GM19351 (cell line): ENCODE measurements around the gene WBP2.

Experiments used
- ATAC-seq: cut with Tn5 transposase; IDR thresholded peaks from one replicate; pipeline ENCODE4 v1.9.1; 2021; ENCODE audit warnings: mild to moderate bottlenecking, moderate library complexity; ENCODE audit not compliant: unreplicated experiment

The WBP2 gene

DNA sequence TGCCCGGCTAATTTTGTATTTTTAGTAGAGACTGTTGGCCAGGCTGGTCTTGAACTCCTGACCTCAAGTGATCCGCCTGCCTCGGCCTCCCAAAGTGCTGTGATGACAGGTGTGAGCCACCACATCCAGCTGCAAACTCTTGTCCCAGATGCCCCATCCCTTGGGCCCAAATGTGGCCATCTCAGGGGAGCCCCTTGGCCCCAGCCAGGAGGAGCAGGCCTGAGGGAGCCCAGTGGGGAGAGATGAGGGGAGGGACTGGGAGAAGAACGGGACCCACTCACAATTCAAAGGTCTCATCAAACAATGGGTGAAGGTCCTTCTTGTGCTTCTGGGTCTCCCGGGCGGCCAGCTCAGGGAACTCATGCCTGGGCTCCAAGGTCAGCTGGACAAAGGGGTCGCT lies 25.4 kb downstream of the WBP2 start:
- ATAC-seq = no peak

DNA sequence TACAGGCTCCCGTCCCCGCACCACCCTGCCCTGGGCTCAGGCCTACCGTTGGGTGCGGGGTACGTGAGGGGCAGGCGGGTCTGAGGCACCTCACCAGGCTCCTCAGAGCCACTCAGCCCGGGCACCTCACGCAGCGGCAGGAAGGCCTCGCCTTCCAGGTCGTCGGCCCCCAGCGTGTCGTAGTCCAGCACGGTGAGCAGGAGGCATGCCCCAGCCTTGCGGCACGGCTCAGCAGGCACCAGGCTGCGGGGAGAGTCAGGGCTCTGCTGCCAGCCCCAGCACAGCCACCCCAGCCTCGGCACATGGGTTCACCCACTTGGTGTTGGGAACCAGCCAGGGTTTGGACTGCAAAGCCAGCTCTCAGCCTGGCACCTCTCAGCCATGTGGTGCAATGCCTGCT lies 26.4 kb downstream of the WBP2 start:
- no peak for ATAC-seq

DNA sequence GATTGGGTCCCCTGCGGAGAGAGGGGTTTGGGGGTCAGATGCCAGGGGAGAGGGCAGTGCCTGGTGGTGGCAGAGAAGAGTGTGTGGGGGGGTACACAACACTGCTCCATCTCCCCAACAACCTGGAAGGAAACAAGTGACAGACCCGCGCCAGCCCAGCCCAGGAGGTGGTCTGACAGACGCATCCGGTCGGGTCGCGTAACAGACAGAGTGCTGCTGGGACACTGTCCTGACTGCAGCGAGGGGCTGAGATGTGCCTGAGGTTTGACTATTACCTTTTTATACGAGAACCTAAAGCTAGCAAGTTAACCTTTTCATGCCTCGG lies 27.1 kb downstream of the WBP2 start:
- ATAC-seq = no peak

DNA sequence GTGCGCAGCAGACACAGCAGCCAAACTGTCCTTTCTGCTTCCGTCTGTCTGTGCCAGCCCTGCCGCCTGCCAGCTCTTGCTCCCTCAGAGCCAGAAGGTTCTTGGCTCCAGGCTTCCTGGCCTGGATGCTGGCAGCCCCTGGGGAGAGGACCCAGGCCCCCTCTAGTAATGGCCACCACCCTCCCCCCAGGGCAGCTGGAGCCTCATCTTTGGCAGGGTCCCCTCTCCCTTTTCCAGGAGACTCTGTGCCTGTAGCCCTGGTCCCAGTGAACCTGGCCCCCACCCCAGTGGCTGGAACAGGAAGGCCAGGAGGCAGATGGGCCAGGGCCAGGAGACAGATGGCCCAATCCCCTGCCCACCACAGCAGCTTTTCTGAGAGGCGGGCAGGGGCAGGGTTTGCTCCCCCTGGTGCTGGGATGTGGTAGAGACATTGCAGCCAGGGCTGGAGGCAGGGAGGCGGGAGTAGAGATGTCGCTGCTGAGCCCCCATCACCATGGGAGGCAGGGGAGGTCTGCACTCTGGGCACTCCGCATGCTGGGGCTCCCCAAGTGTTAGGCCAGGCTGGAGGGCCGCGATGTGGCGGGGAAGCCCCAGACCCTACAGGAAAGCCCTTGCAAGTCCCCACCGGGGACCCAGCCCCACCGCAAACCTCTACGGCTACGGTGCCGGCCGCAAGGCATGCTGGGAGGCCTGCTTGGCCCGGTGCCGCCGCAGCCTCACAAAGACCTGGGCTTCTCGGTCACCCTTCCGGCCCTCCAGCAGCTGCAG lies 27.6 kb downstream of the WBP2 start:
- no peak for ATAC-seq

DNA sequence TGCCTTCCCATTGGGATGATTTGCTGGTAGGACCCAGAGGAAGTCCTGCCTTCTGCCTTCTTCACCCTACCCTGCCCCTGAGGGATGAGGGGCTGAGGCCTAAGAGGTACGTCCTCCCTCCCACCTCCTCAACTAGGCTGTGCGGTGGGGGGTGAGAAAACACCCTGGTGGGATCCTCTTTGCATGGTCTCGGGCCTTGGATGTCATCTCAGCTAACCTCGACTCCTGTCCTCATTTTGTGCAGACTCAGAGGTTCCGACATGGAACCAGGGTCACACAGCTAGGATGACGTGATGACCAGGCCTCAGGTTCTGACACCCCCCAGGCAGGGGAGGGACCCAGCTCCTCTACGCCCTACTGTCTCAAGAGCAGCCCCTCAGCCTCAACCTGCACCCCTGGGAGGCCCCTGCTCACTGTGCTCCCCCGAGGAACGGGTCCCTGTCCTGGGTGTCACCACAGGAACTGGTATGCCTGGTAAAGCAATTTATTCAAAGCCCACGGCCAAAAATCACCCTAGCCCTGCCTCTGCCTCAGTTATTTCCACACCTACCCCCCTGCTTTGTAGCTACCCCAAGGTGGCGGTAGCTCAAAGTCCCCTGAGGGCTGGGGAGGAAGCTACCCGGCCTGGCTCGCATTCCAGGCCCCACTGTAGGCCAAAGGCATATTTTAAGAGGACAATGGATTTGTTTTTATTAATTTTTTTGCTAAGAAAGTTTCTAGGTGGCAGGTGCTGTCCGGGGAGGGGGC lies 28.4 kb downstream of the WBP2 start:
- no peak for ATAC-seq

DNA sequence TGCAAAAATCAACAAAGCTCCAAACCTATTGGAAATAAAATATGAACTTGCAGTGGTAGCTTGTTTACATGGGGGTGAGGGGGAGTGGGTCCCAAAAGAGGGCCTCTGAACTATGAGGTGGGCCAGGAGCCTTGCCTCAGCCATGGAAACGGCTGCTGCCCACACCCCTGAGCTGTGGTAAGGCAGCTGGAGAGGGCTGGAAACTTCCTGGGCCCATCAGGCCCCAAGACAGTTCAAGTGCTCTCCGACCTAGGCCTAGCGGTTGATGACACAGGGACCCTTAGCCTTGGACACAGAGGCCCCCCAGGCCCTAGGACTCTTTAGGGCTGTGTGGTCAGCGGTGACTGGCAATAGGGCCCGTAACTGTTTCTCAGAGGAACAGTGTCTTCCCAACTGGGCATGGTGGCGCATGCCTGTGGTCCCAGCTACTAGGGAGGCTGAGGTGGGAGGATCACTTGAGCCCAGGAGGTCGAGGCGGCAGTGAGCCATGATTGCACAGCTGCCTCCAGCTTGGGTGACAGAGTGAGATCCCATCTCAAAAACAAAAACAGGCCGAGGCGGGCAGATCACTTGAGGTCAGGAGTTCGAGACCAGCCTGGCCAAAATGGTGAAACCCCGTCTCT lies 29.3 kb downstream of the WBP2 start:
- ATAC-seq = no peak

DNA sequence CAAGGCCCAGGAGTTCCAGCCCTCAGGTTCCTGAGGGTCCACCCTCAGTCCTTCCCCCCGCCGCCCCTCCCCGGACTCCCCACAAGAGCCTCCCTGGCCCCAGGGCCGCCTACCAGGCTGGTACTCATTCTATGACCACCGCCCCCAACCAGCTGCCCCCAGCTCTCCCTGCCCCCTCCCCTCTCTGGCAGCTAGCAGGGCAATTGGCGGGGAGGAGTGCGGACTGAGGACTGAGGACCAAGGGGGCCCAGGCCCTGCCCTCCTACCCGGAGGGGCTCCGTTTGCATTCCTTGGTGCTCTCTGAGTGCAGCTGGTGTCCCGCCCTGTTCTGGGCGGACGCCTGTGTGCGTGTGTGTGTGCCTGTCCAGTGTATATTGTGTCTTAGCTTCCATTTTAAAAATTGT lies 30.0 kb downstream of the WBP2 start:
- ATAC-seq = no peak

DNA sequence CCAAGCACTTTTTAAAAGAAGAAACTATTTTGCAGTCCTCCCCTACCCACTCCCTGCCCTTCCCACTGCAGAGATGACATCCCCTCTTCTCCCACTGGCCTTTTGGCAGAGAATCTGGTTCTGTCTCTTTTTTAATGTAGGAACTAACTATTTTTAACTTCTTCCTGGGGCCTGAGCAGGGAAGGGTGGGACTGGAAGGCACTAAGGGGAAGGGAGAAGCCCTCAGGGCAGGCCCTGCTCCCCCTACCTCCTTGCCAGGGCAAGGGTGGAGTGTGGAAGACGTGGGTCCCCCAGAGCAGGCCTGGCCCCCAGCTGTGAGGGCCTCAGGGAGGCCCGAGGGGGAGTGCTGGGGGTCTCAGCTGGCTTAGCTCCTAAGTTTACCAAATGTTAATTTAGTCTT lies 30.5 kb downstream of the WBP2 start:
- ATAC-seq = no peak

DNA sequence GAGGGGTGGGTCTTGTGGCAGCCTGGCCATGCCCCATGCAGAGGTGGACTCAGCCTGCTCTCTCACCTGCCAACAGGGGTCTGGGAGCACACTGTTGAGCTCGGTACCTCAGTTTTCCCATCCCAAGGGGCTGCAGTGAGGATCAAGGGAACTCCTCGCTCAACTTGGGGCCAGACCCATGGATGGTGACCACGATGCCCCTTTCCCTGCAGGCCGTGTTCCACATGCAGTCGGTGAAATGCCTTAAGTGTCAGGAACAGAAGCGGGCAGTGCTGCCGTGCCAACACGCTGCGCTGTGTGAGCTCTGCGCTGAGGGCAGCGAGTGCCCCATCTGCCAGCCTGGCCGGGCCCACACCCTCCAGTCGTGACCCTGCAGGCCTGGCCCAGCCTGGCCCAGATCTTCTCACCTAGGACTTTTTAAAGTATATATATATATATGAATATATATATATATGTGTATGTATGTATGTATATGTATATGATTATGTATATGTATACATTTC lies 31.0 kb downstream of the WBP2 start:
- no peak for ATAC-seq

DNA sequence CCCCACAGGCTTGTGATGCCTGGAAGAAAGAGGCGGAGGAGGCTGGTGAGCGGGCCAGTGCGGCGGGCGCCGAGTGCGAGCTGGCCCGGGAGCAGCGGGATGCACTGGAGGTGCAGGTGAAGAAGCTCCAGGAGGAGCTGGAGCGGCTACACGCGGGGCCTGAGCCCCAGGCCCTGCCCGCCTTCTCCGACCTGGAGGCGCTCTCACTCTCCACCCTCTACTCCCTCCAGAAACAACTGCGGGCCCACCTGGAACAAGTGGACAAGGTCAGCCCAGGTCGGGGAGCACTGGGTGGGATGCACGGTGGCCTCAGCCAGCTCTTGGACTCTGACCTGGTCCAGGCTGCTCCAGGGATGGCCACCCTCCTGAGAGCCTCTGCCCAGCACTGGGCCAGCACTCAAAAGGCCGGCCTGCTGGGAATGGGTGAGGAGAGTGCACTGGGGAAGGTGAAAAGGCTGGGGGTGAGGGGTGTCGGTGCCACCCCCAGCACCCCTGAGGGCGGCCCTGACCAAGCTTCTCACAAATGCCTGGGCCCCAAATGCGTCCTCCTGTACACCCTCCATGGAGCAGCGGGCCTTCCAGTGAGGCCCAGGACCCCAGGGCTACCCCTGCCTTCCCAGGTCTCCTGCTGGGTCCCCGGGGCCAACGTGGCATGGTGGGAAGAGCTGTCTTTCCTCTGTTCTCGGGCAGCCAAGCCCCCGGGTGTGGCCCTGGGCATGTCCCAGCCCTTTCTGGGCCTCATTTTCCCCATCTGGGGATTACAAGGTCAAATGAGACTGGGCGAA lies 31.7 kb downstream of the WBP2 start:
- ATAC-seq = no peak

DNA sequence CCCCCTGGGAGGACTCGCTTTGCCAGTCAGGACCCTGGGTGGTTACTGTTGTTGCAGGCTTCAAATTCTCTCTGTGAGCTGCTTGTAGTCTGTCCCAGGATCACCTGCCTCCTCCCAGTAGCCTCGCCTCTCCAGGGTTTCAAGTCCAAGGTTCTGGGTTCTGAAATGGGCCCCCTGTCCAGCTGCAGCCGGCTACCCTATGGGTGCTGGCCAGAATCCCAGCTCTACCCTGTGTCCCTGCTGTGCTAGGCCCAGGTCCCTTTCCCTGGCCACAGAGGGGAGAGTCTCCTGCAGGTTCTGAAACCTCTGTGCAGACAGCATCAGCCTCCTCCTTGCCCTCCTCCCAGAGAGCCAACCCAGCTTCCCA lies 32.4 kb downstream of the WBP2 start:
- no peak for ATAC-seq

DNA sequence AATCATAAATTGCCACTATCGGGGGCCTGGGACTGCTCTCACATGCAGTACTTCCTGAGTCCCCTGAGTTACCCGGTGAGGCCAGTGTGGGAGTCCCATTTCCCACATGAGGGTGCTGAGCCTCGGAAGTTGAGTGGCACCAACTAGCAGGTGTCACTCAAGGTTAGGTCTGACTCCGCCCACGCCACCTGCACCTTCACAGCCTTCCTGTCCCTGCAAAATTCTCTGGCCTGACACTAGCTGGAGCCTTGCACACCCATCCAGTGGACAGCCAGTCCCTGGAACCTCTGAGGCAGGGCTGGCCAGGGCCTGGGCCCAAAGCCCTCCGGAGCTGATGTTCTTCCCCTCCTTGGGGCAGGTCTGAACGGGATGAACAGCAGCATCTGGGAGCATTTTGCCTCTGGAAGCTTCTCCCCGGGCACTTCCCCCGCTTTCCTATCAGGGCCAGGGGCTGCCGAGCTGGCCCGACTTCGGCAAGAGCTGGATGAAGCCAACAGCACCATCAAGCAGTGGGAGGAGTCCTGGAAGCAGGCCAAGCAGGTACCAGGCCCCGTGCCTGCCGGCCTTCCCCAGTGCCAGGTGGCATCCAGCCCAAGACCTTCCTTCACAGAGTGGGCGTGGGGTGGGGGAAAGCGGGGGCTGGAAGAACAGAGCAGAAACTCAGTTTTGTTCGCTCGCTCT lies 32.9 kb downstream of the WBP2 start:
- no peak for ATAC-seq

DNA sequence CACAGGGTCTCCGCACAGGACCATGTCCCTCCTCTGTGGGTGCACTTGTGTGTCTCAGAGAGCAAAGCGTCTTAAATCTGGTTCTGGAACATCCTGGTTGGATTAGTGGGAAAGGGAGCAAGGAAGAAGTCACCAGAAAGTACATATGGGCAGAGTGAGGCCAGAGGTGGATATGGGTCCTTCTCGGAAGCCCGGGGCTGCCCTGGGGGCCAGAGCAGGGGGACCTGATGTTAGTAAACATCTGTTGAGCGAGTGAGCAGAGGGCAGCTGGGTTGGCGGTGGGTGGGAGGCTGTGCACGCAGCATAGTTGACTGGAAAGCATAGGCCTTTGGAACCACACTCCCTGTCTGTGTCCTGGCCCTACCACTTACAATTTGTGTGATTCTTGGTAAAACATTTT lies 33.6 kb downstream of the WBP2 start:
- no peak for ATAC-seq

DNA sequence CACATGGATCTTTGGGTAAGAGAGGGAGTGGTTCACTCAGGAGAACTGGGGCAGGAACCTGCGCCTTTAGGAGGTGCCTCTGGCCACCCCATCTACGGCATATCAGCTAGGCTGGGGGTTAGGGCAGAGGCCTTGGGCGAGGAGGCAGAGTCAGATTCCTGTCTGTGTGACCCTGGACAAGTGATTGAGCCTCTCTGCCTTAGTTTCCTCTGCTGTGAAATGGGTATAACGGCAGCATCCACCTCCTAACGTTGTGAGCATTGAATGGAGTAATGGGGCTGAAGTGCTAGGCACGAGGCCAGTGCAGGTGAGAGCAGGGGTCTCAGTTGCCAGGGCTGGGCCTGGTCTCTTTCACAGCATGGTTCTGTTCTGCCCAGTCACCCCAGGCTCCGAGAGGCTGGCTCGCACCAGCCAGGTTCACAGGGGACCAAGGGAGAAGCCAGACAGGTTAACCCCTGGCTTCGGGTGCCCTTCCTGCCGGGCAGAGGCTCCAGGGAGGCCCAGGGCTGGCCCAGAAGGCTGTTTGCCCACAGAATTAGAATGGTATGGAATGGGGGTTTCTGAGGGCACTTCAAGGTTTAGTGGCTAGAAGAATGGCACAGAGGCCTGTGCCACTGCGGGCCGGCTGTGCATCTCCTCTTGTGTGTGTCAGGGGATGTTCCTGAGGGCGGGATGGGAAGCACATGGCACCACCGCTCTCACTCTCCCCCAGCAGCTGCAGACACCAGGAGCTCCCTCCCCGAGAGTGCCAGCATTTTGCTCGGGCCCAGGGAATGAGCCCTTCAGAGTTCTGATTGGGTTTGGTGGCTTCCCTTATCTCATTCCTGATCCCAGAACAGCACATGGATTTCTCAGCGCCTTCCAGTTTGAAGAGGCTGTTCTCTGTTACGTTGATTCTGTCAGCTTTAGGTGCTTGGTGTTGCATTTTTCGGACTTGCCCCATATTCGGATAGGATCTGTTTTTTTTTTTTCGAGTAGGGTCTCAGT lies 34.7 kb downstream of the WBP2 start:
- ATAC-seq = no peak

DNA sequence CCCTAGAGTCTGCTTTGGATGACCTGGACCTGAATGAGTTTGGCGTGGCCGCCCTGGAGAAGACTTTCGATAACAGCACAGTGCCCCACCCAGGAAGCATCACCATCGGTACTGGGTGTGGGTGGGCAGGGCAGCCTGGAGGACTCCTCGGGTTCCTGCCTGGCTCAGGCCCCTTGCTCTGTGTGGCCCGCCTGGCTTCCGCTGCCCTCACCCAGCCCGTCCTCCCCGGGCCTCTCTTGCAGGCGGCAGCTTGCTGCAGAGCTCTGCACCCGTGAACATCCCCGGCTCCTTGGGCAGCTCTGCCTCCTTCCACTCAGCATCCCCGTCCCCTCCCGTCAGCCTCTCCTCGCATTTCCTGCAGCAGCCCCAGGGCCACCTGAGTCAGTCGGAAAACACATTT lies 35.5 kb downstream of the WBP2 start:
- ATAC-seq = no peak

DNA sequence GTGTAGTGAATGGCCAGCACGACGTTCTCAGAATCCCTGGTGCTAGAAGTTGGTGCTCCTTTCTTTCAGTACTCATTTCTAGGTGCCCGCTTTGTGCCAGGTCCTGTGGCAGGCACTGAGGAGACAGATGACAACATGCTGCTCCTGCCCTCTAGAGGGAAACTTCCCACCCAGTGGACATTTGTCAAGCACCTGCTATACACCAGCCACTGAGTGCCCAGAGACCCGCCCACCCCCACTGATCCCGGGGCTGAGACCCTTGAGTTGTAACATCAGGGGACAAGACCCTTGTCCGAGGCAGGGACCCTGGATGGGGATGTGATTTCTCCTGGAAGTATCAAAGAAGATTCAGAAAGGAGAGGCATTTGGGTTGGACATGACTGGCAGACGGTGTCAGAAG lies 36.0 kb downstream of the WBP2 start:
- ATAC-seq = no peak

DNA sequence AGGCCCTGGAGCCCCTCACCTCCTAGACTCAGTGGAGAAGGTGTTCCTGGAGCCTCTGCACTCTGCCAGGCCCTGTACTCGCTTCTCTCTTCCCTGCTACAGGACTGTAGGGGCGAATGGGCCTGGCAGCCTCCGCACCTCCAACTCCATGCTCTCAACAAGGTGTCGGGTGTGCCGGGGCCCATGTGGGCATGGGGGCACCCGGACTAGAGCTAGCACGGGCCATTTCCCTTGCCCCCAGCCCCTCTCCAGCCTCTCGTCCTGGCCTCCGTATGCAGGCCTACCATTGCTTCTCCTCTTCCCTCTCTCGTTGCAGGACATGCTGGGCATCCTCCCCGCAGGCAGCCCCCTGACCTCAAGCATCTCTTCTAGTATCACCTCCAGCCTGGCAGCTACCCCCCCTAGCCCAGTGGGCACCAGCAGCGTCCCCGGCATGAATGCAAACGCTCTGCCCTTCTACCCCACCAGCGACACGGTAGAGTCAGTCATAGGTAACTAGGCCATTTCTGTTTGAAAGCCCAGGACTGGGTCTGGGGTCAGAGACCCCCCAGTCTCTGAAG lies 36.7 kb downstream of the WBP2 start:
- ATAC-seq = no peak

DNA sequence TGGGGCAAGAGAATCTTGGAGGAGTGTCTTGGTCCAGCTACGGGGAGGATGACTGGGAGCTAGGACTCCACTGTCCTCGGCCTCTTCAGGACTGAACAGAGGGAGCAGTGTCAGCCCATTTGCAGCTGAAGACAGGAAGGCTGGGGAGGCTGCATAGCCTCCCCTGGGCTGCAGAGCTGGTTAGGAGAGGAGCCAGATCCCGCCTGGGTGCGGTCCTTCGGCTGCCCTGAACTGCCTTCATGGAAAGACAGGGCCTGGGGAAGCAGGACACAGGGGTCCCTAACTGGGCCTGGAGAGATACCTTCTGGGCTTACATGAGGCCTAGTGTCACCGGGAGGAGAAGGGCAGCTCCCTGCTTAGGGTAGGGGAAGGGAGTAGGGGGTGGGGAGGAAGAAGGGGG lies 37.6 kb downstream of the WBP2 start:
- ATAC-seq = no peak

DNA sequence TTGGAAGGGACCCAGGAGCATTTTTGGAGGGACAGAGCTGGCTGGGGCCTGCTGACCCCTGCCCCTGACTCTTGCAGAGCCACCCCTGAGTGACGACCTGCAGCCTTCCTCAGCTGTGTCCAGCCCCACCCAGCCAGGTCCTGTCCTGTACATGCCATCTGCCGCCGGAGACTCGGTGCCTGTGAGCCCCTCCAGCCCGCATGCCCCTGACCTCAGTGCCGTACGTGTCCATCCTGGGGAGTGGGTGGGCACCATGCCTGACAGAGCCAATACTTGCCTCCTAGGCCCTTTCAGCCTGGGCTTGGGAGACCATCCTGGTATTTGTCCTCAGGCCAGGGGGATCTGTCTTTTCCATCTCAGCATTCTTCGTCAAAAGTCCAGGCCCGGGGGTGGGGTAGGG lies 38.4 kb downstream of the WBP2 start:
- ATAC-seq = no peak
